ENCODE results near the gene P2RX2. TPM values are rescaled to one million over a fixed set of nuclear protein-coding genes. Genes with fewer than 3 reads are reported as not detected.

Gene P2RX2
- total RNA-seq, 1 donor from 2014 or later: not detected

GRCh38 chr12:132657004-132657727, 38.6 kb downstream of the P2RX2 start:
- Mint-ChIP-seq H3K9me3 (ENCODE audit: unreplicated experiment) (no peaks in the 10 kb centered on the region), H3K27ac (ENCODE audit: unreplicated experiment) (no peak overlapping the region), H3K4me3 (ENCODE audit: unreplicated experiment) (no peak overlapping the region), H3K27me3 (ENCODE audit: unreplicated experiment) (no peaks in the 10 kb centered on the region), H3K4me1 (ENCODE audit: unreplicated experiment) (no peaks in the 10 kb centered on the region), H3K36me3 (ENCODE audit: unreplicated experiment) (peaks cover 43% of the 10 kb centered on the region)
- no peak for TF ChIP-seq CTCF (IDR thresholded peaks at IDR 0.05)
- DNase-seq (ENCODE audit: extremely low spot score, unreplicated experiment): no peak

GRCh38 chr12:132658149-132658894, 39.7 kb downstream of the P2RX2 start:
- DNase-seq (ENCODE audit: extremely low spot score, unreplicated experiment): no peak
- H3K27me3 Mint-ChIP-seq (ENCODE audit: unreplicated experiment): no peaks in the 10 kb centered on the region
- TF ChIP-seq CTCF (IDR thresholded peaks at IDR 0.05): no peak
- H3K4me3 Mint-ChIP-seq (ENCODE audit: unreplicated experiment): no peak overlapping the region
- H3K4me1 Mint-ChIP-seq (ENCODE audit: unreplicated experiment): no peaks in the 10 kb centered on the region
- H3K27ac Mint-ChIP-seq (ENCODE audit: unreplicated experiment): no peak overlapping the region
- no peaks in the 10 kb centered on the region for H3K9me3 Mint-ChIP-seq (ENCODE audit: unreplicated experiment)
- peaks cover 37% of the 10 kb centered on the region for H3K36me3 Mint-ChIP-seq (ENCODE audit: unreplicated experiment)

- peaks cover 32% of the 10 kb centered on the region for H3K36me3 Mint-ChIP-seq (ENCODE audit: unreplicated experiment)
- no peaks in the 10 kb centered on the region for H3K27me3 Mint-ChIP-seq (ENCODE audit: unreplicated experiment)
- H3K27ac Mint-ChIP-seq (ENCODE audit: unreplicated experiment): no peak overlapping the region
- no peaks in the 10 kb centered on the region for H3K9me3 Mint-ChIP-seq (ENCODE audit: unreplicated experiment)
- no peak for DNase-seq (ENCODE audit: extremely low spot score, unreplicated experiment)
- TF ChIP-seq CTCF (IDR thresholded peaks at IDR 0.05): no peak
- H3K4me1 Mint-ChIP-seq (ENCODE audit: unreplicated experiment): no peaks in the 10 kb centered on the region
- no peak overlapping the region for H3K4me3 Mint-ChIP-seq (ENCODE audit: unreplicated experiment)
Observed at GRCh38 chr12:132659146-132659545, 40.6 kb downstream of the P2RX2 start.

- Mint-ChIP-seq H3K4me1 (ENCODE audit: unreplicated experiment) (no peaks in the 10 kb centered on the region), H3K9me3 (ENCODE audit: unreplicated experiment) (no peaks in the 10 kb centered on the region), H3K36me3 (ENCODE audit: unreplicated experiment) (peaks cover 34% of the 10 kb centered on the region), H3K27me3 (ENCODE audit: unreplicated experiment) (no peaks in the 10 kb centered on the region), H3K27ac (ENCODE audit: unreplicated experiment) (no peak overlapping the region), H3K4me3 (ENCODE audit: unreplicated experiment) (no peak overlapping the region)
- TF ChIP-seq CTCF (IDR thresholded peaks at IDR 0.05): no peak
- DNase-seq (ENCODE audit: extremely low spot score, unreplicated experiment): no peak
Observed at GRCh38 chr12:132660052-132660451, 41.5 kb downstream of the P2RX2 start.

- H3K9me3 Mint-ChIP-seq (ENCODE audit: unreplicated experiment): no peaks in the 10 kb centered on the region
- no peaks in the 10 kb centered on the region for H3K27me3 Mint-ChIP-seq (ENCODE audit: unreplicated experiment)
- peaks cover 44% of the 10 kb centered on the region for H3K36me3 Mint-ChIP-seq (ENCODE audit: unreplicated experiment)
- H3K4me3 Mint-ChIP-seq (ENCODE audit: unreplicated experiment): no peak overlapping the region
- TF ChIP-seq CTCF (IDR thresholded peaks at IDR 0.05): no peak
- no peak for DNase-seq (ENCODE audit: extremely low spot score, unreplicated experiment)
- no peak overlapping the region for H3K27ac Mint-ChIP-seq (ENCODE audit: unreplicated experiment)
- no peaks in the 10 kb centered on the region for H3K4me1 Mint-ChIP-seq (ENCODE audit: unreplicated experiment)
Observed at GRCh38 chr12:132660996-132661395, 42.4 kb downstream of the P2RX2 start.

All from osteocyte (in vitro differentiated cells).